Endometrial microvascular endothelial cells (primary cell): ENCODE results near the gene DFFB. TPM values are rescaled to one million over a fixed set of nuclear protein-coding genes. Genes with fewer than 3 reads are reported as not detected.

ENCODE experiments used
- in situ Hi-C: cut with HindIII; loops from 2 replicates; pipeline ENCODE4 v1.10.0; 2017; ENCODE audit warnings: low sequenced_read_pairs, low pct_unique_long_range_greater_than_20kb; ENCODE audit errors: inconsistent ontology term
- total RNA-seq: library from RNA; depleted of rRNA; stranded (reverse); fragments of >200 nt; gene quantifications from one replicate; pipeline ENCODE4 v1.2.3, GENCODE V29; 2015; ENCODE audit errors: inconsistent ontology term

DFFB gene
- total RNA-seq, 1 donor from 2014 or later: 20.2 TPM

DNA sequence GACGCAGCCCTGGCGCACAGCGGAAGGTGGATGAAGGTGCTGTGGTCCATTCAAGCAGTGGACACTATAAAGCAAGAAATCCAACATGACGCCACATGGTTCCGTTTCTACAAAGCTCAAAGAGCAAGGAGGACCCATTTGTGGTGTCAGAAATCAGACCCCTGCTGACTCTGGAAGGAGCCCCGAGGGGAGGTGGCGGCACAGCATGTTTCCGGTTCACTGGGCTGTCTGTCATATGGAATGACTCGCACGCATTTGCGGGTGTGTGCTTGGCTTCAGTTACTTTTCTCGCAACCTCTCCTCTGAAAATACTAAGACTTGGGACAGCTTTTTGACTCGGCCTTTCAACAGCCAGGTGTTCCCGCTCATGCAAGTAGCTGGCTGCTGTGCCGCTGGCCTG lies 31.9 kb upstream of the DFFB start:
- in situ Hi-C loops: no loop called here

DNA sequence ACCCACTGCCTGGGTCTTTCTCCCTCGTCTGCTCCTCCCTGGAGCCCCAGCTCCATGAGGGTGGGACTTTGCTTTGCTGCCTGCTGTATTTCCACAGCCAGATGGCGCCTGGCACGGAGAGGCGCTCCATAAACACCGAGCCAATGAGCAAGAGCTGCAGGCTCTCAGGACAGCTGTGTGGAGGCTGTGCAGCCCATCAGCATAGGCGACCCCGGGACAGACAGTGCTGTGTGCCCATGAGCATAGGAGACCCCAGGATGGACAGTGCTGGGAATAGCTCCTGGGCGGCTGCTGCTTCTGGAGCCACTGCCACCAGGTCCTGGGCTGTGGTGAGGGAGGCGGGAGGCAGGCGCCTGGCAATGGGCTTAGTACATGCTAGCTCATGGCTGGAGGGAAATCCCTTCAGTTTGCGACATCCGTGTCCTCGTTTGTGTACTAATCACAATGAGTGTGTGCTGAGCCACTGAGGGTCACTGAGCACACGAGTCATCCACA lies 29.4 kb upstream of the DFFB start:
- in situ Hi-C loops: no loop called here

DNA sequence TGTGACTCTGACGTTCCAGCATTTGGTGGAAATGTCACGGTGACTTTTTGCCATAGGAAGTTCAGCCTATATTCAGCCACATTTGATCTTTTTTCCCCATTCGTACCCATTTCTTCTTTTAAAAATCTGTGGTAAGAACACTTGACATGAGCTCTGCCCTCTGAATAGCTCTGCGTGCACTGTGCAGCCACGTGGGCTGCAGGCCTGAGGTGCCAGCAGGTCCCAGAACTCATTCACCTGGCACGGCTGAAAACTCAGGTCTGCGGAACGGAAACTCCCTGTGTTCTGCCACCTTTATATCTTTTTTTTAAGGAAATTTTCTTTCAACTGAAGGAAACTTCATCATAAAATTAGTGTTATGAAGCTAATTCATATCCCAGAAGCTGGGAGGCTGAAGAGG lies 28.9 kb upstream of the DFFB start:
- in situ Hi-C loops: no loop called here

DNA sequence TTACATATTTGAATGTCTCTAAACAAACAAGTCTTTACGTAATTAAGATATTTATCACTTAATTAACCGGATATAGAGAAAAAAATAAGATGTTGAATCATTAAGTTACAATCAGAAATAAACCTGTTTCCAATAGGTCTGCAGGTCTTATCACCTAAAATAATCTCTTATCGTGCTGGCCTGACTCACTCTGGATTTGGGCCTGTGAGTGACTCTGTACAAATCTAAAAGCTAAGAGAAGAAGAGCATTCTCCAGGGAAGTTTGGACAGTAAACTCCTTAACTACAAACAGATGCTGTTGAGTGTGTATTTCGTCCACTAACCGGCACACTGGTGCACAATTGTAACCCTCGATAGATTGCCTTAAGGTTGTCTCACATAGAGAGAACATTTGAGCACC lies 25.6 kb upstream of the DFFB start:
- in situ Hi-C loops: no loop called here

DNA sequence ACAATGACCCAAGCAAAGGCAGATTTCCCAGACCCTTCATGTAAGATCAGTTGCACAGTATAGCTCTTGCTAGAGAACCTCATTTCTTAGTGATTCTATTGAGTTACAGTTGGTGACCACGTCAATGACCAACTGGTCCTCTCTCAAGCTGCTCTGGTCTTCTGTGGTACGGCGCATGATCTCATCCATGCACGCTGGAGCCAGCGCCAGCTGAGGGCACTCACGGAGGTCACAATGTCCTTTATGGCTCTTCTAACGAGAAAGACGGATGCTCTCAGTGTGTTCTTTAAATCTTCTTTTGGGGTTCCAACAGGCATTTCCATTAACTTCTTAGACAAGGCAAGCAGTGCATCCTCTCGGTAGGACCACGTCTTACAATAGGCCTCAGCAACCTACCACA lies 22.6 kb upstream of the DFFB start:
- in situ Hi-C loops: no loop called here

DNA sequence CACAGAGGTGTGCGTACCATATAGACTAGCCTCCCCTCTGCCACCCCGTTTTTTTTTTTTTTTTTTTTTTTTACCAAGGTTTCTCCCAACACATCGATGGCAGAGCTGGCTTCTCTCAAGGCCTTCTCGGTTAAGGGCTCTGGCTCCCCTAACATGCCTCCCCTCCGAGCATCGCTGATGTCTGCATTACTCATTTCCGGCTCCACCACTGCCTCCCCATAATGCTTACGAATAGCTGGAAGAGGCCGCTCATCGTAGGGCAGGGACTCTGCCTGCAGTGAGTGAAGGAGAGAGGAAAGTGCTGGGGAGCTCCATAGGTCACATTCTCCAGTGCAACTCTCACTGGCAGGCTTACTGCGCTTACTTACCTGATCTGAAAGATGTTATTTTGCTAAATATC lies 20.9 kb upstream of the DFFB start:
- in situ Hi-C loops: no loop called here

DNA sequence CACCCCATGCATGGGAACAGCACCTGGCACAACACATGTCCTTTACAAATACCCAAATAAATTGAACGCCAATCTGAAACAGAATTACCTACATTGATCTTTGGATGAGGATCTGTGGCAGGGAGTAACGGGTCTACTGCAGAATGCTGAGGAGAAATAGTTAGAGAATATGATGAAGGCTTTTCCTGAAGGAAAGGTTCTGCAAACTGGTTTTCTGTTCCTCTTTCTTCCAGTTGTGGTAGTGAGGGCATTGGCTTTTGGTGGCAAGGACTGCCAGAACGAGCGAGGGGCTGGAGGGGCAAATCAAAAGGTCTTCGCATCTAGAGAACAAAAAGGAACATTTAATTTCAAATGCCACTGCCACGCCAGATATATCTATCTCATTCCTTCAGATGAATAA lies 20.1 kb upstream of the DFFB start:
- in situ Hi-C loops: no loop called here

DNA sequence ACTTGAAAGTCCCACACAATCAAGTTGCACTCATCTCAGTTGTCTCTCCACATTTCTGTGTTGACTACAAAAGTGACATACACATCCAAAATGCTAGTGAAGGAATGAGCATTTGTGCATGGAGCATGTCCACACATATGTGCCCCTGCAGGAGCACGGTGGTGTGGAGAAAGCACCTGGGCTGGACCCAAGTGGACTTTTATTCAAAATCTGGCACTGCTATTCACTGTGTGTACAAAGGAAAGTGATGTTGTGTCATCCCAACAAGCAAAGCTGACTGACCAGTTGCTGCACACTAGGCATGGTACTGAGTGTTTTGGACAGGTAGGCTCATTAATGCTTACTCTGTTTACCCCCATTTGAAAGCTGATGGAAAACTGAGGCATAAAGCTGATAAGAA lies 19.6 kb upstream of the DFFB start:
- in situ Hi-C loops: no loop called here

DNA sequence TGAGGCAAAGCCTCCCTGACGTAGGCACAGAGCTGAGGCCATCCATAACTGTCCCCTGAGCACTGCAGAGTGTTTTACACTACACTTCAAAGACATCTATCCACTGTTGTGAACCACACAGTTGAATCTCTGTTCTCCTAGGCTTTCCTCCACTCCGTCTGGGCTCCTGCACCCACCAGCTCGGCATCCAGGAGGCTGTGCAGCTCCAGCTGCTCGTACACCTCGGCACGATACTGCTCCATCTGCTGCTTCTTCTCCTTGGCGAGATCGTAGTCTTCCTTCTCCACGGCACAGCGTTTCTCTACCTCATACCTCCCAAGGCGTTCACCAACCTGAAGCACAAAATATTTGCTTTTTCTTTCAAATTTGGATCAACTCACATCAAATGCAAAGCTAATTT lies 18.5 kb upstream of the DFFB start:
- in situ Hi-C loops: no loop called here

DNA sequence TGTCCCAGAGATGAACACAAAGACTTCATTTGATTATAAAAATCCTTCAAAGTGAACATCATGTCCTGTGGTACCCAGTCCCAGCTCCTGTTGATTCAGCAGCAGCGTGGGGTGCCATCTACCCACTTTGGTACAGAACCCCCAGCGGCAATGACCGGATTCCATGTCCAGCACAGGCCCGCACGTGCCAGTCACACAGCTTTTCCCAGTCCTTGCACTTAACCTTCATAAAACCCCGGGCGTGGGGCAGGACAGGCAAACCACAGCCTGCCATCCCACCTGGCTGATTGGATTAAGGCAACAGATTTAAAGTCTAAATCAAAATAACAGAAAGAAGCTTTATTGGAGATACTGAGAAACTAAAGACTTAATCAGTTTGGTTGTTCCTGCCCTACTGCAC lies 15.8 kb upstream of the DFFB start:
- in situ Hi-C loops: no loop called here

DNA sequence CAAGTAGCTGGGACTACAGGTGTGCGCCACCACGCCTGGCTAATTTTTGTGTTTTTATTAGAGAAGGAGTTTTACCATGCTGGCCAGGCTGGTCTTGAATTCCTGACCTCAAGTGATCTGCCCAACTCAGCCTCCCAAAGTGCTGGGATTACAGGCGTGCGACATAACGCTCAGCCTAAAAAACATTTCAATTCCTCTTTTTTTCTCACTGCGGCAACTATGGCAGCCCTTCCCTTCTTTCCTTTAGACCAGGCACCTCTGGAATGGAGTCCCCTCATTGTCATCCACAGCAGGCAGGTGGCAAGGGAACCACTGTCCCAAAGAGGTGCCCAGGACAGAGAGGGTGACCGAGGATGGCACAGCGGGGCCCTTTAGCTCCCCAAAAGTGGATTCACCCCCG lies 14.4 kb upstream of the DFFB start:
- in situ Hi-C loops: no loop called here

DNA sequence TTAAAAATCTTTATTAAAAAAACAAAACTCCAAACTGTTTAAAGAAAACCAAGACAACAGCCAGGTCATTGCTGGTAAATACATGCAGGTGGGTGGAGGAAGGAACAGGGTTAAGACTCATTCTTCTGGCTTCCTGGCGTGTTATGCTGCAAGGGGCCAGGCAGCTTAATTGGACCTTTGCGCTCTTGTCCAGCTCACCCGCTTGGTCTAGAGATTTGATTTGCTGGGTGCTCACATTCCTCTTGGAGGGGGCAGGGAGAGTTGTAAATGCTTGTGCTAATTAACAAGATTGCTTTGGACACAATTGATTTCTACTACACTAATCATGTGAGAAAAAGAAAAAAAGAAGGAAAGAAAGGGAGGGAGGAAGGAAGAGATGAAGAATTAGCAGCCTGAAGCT lies 10.7 kb upstream of the DFFB start:
- in situ Hi-C loops: no loop called here

DNA sequence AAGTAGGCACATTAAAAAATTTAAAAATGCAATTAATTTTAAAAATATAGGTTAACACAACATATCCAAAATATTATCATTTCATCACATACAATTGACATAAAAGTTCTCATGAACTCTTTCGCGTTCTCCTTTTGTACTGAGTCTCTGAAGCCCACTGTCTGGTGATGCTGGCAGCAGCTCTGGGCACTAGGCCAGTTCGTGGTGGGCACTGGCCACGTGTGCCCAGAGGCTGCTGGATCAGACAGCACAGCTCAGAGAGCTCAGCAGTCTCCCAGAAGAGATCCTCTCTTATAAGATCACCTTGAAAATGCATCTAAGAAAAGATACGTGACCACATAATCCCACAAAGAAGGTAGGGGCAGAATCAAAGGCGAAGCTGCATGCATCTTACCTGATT lies 10.2 kb upstream of the DFFB start:
- in situ Hi-C loops: no loop called here

DNA sequence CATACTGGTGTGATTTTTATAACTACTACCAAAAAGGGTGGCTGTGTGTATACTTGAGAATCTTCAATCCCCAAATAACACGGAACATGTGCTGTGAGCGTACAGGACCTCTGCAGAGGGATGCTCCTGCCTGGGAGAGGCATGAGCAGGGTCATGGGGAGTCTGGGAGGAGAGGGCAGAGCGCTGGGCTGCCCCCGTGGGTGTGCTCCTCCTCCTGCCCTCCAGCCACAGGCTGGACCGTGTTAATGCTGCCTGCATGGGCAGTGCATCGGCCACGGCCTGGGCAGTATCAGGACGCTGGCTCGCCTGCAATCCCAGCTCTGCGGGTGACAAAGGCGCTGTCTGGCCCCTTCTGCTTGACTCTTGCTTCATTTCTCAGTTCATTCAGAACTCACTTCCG lies 6.4 kb upstream of the DFFB start:
- in situ Hi-C loops: no loop called here

DNA sequence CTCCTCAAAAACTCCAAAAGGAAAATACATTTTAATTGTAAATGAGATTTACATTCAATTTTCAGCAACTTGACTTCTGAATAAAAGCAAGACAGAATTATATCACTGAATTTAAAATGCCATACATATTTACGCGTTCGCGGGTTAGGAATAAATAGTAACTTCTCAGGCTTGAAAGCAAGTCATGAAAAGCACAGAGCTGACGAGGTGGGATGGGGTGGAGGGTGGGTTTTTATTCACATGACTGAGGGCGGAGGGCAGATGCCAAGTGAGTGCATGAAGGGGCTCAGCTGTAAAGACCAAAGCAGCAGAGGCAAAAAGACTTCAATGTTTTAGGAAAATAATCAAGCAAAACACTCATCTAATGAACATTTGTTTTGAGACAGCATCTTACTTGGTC lies 6.0 kb upstream of the DFFB start:
- in situ Hi-C loops: no loop called here

DNA sequence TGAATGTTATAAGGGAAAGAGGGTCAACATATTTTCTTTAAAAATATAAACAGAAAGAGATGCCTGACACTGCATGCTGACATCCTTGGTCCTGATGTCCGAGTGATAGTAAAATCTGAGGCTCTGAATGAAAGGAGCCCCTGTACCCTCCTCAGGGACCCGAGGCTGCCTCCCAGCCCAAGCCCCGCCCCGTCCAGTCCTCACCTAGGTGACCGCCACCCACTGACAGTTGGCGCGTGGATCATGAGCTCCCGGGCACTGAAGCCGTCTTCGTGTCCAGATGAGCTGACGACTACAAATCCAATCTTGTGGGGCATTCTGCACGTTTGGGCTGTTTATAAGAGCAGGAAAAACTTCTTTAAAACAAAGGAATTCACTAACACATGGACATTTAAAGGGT lies 5.2 kb upstream of the DFFB start:
- in situ Hi-C loops: no loop called here

DNA sequence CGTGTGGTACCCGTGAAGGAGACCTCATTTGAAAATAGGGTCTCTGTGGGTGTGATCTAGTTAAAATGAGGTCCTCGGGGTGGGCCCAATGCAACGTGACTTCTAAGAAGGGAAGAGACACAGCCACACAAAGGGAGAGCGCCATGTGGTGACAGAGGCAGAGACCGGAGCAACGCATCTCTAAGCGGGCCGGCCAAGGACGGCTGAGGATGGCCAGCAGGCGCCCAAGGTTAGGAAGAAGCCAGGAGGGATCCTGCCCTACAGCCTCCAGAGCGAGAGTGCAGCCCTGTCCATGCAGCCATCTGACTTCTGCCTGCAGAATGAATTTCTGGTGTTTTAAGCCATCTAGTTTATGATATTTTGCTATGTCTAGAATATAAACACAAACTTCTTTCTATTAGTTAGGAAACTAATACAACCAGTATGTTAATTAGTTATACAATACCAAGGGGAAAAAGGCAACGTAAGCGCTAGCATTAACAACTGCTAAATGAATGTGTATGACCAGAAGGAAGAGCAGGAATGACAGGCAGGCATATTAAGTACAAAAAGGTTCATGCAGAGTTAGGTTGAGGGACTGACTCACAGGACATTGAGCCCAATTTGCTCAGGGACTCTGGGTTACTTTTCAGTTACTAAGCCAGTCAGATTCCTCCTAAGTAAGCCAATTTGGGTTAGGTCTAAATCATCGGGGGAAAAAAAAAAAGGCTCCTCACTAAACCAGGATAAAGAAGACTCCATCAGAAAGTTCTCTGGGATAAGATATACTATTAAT lies 4.4 kb upstream of the DFFB start:
- in situ Hi-C loops: no loop called here

DNA sequence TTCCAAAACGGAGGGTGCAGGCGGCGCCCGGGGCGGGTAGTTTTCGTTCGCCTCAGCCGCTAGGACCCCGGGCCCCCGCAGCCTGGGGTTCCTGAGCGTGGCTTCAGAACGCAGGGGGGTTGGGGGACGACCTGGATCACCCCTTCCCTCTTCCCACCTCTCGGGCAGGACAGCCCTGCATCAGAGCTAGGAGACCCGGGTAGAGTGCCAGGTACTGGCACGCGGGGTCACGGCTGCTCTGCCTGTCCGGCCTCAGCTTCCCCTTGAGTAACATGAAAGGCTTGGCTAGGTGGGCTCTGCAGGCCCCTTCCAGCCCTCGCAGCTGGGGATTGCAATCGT lies 484 bp downstream of the DFFB start:
- in situ Hi-C loops: no loop called here

DNA sequence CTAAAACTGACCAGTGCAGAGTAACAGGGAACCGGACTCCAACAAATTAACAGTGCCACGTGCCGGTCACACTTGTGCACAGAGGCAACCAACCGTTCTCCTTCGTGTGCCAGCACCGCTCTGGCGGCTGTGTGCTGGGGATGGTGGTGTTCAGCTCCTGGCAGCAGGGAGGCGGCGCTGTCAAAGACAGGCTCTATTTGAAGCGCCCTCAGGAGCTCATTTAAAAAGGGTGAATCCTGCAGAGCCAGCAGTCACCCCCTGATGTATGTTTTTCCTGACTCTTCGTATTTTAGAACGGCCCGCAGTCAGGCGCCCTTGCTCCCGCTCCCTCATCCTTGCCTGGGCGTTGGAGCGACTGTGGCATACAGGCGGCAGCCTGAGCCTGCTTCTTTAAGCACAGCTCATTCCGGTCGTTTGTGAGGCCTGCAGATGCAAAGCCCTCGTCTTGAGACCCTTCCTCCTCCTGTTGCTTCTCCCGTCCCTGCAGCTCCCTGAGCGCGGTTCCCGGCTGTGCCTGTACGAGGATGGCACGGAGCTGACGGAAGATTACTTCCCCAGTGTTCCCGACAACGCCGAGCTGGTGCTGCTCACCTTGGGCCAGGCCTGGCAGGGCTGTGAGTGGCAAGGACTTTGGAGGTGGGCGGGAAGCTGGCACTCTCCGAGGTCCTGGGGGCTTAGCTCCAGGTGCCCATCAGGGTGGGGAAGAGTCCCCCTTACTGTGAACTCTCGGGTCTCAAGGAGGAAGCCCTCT lies 1.1 kb downstream of the DFFB start:
- in situ Hi-C loops: no loop called here

DNA sequence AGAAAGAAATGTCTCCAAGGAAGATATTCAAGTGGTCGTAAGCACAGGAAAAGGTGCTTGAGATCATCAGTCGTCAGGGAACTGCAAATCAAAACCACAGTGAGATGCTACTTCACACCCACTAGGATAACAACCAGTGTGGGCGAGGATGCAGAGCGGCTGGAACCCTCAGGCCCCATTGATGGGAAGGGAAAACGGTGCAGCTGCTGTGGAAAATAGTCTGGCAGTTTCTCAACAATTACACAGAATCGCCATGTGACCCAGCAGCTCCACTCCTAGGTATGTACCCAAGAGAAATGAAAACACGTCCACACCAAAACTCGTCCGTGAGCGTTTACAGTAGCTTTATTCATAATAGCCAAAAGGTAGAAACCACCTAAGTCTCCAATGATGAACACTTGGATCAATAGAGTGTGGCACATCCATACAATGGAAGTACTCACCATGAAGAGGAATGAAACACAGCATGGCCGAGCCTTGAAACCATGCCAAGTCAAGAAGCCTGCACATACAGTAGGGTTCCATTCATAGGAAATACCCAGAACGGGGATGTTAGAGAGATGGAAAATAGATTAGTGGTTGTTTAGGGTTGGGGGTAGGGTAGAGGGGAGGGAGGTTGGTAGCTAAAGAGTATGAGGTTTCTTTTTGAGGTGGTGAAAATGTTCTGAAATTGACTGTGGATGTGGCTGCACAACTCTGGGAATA lies 6.1 kb downstream of the DFFB start:
- in situ Hi-C loops: no loop called here
